ENCODE measurements around the gene SYCN.

Gene SYCN

GRCh38 chr19:39171479-39172465, 32.3 kb downstream of the SYCN start:
- no peak for DNase-seq

DNA sequence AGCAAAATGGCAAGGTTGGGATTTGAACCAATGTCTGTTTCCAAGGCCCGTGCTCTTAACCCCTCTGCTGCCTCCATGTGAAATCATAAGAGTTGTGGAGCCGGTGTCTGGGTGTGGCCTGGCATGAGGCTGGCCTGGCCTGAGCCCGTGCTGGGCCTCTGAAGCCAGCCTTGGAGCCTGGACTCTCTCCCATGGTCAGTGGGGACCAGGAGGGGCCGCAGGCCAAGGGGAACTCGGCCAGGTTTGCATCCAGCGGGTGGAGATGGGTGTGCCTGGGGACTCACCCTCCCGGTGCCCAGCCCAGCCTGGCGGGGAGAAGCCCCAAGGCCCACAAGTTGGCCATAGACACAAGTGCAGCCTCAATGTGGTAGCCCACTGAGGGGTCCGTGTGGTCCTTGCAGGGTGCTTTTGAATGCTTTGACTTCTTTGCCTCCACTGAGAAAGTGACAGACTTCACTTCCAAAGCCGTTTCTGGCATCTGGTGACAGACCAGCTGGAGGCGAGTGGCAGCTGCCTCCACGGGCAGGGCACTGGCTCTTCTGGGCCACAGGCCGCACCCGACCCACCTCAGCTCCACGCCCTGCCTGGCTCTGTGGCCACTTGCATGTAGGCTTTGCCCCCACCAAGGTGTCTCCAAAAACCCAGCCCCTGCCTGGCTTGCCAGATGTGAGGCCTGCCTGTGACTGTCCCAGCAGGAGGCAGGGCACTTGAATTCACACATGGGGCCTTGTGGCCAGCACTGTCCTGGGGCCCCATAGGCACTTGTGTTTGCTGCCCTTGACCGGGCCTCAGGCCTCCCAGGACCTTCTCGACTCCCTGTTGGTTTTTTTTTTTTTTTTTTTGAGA, 33.5 kb downstream of the SYCN start:
- DNase-seq = no peak

DNA sequence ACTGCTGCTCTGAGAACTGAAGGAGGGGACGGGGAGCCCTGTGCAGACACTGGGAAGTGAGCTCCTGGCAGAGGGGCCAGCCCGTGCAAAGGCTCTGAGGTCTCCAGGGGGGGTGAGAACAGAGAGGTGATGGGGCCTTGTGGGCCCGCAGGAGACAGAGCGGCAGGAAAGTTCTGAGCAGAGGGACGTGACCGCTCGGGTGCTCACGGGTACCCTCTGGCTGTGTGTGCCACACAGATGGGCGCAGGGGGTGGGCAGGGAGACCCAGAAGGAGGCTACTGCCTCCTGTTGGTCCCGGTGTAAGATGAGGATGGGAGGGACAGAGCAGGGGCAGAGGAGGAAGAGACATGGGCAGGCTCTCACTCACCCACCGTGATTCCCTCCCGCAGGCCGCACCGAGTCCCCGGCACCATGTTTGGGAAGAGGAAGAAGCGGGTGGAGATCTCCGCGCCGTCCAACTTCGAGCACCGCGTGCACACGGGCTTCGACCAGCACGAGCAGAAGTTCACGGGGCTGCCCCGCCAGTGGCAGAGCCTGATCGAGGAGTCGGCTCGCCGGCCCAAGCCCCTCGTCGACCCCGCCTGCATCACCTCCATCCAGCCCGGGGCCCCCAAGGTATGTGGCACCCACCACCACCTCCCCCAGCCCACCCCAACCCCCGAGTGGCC, 34.8 kb downstream of the SYCN start:
- no peak for DNase-seq

GRCh38 chr19:39168258-39169142, 35.6 kb downstream of the SYCN start:
- DNase-seq = no peak

DNA sequence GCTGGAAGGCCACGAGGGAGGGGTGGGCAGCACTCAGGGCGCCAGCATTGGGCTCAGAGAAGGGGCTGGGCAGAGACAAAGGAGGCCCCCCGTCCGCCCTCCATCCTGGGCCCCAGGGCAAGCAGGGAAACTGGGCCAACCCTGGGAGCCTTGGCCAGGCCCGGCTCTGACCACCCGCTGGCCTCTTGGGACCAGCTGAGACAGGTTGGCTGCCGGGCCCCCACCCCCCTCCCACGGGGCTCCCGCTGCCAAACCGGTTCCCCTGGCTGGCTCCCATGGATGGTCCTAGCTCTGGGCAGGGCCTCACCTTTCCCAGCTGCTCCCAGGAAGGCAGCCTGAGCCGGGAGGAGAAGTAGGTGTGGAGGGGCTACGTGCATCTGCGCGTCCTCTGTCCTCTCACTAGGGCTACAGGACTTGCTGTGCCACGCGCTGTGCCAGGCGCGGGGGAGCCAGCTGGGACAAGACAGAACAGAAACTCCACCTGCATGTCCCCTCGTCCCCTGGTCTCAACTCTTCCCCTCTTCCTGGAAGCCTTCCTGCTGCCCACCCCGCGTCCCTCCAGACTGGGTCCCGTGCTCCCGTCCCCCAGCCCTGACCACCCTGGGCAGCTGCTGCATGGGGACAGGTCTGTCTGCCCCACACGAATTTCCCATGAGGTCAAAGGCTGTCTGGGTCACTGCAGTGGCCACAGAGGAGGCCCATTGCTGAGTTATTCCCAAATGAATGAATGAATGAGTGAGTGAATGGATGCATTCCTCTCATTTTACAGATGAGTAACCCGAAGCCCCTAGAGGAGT, 36.4 kb downstream of the SYCN start:
- no peak for DNase-seq

GRCh38 chr19:39166571-39167391, 37.3 kb downstream of the SYCN start:
- no peak for DNase-seq

DNA sequence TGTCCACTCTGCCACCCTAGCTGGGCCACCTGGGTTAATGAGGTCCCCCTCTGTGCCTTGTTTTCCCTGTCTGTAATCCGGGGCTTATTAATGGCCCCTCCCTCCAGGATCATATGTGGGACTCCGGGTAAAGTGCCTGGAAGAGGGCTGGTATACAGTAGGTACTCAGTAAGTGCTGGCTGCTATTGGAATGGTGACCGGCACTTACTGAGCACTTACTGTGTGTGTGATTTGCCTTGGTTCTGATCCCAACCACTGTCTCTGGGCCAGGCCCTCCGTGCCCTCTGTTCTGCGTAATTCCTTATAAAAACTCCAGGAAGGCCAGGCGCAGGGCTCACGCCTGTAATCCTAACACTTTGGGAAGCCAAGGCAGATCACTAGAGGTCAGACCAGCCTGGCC, 38.2 kb downstream of the SYCN start:
- no peak for DNase-seq

- no peak for DNase-seq
These were observed 39.8 kb downstream of the SYCN start for GRCh38 chr19:39164289-39164688.

DNA sequence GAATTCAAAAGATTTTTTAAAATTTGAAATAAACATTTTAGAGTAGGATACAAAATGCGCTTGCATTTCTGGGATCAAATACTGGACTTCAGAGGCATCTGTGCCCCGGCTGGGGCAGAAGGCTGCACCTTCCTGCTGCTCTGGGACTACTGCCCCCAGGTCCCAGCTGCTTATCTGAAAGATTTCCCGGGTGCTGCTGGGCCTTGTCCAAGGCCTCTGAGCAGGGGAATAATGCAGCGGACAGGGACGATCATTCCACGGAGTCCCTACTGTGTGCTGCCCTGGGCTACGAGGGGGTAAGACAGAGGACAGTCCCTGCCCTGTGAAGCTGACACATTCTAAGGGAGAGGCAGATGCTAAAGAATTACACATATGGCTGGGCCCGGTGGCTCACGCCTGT, 40.4 kb downstream of the SYCN start:
- DNase-seq = no peak

DNA sequence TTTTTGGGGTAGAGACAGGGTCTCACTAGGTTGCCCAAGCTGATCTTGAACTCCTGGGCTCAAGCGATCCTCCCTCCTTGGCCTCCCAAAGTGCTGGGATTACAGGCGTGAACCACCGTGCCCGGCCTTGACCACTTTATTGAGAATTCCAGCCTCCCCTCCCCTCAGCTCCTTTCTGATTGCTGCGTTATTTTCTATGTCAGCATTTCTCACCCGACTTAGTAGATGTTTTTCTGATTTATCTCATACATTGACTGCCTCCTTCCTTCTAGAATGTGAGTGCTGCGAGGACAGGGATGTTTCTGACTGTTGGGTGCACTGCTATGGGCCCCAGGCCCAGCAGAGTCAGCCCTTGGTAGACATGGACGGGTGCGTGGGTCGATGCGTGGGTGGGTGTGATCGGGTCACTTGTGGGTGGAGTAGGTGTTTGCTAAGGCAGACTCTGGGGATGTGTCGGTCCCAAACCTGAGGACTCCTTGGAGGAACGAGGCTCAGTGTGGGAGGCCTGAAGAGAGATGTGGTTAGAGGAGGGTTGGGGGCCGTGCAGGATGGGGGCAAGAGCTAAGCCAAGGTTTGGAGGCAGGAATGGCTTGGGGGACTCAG, 41.5 kb downstream of the SYCN start:
- DNase-seq = no peak

DNA sequence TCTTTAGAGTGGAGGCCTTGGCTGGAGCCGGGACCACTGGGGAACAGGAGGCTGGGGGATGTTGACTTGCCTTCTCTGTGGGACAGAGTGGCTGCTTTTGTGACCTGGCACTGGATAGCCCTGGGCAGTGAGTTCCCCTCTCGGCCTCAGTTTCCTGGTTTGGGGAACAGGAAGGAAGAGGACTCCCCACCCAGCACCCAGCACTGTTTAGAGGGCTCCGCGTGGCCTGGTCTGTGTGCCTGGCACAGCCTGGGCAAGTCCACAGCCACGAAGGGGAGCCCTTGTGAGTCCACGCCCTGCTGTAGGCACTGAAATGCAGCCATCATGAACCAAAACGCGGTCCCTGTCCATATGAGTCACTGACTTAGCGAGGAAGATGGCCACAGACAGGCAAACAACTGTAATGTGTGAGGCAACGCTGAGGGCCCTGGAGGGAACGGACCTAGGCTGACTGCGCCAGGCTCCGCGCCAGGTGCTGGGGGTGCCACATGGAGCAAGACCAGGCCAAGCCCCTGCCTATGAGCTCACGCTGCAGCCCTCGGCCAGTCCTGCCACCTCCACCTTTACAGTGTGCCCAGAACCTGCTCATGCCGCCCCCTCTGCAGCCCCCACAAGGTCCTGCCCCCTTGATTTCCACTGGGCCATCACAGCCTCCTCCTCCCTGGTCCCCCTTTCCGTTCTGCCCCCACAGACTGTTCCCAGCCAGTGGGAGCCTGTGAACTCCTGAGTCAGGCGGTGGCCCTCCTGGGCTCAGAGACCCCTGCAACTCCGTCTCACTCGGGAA, 43.0 kb downstream of the SYCN start:
- no peak for DNase-seq

DNA sequence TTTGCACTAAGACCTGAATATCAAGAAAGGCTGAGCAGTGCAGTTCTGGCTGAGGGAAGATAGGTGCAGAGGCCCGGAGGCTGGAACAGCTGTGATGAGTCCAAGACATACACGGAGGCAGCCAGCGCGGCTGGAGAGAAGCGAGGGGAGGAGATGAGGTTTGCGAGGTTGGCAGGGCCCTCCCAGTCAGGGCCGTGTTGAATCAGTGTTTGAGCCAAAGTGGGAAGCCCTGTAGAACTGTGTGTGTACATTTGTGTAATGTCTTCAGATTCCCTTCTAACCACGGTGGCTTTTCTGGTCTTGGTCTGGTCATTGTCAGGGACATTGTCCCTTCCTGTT, 43.6 kb downstream of the SYCN start:
- no peak for DNase-seq

DNA sequence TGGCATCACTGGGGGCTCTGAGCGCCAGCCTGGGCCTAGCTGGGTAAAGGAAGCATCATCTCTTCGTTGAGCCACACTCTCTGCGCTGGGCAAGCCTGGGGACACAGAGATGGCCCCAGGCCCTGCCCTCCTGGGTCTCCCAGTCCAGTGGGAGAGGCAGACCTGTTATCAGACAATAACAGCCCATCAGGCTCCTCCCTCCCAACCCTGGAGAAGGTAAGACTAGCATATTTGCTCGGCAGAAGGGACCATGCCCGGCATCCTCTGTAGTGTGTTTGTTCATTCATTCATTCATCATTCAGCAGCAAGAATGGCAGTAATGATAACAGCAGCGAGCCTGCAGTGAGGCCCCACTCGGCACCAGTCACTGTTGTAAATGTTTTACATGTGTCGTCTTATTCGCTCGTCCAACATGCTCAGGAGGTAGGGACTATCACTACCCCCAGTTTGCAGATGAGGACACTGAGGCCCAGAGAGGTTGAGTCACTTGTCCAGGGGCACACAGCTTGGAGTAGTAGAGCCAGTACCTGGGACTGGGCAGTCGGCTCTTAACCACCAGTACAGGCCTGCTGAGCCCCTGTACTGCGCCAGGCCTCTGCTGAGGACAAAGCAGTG, 45.3 kb downstream of the SYCN start:
- no peak for DNase-seq

DNA sequence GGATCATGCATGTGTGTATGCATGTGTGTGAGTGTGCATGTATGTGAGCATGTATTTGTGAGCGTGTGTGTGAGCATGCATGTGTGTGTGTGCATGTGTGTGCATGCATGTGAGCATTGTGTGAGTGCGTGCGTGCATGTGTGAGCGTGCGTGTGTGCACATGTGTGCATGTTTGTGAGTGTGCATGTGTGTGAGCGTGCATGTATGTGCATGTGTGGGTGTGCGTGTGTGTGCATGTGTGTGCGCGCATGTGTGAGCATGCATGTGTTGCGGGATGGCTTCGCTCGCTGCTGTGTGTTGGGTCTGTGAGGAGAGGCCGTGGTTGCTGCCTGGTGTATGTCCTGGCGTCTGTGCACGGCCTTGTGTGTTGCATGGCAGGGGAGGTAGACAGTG, 46.1 kb downstream of the SYCN start:
- DNase-seq = no peak

DNA sequence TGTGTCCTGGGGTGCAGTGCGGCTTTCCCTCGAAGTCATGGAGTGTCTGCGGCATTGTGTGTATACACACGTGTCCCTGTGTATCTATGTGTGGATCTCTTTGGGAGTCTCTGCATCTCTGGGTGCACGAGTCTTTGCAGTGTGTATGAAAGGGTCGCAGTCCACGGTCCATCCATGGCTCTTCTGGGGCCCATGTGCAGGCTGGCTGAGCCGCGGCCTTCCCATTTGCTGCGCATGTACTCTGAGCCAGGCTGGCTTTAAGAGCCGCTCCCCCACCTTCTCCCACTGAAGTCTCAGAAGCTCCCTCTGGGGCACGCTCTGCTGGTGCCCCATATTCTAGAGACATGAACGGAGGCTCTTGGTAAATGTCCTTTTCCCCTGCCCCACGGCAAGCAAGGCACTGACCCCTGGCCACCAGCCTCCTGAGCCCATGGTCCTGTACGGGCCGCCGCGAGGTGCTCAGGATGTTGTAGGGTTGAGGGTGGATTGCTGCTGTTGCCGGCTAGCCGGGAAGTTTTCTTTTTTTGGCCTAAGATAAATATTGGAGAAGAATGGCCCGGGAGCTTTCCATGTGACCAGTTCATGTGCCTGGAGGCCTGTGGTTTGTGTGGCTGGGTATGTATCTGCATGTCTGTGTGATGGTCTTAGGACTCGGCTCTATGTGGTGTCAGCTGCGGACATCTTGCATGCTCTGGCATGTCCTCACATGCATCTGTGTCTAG, 46.6 kb downstream of the SYCN start:
- DNase-seq = no peak

DNA sequence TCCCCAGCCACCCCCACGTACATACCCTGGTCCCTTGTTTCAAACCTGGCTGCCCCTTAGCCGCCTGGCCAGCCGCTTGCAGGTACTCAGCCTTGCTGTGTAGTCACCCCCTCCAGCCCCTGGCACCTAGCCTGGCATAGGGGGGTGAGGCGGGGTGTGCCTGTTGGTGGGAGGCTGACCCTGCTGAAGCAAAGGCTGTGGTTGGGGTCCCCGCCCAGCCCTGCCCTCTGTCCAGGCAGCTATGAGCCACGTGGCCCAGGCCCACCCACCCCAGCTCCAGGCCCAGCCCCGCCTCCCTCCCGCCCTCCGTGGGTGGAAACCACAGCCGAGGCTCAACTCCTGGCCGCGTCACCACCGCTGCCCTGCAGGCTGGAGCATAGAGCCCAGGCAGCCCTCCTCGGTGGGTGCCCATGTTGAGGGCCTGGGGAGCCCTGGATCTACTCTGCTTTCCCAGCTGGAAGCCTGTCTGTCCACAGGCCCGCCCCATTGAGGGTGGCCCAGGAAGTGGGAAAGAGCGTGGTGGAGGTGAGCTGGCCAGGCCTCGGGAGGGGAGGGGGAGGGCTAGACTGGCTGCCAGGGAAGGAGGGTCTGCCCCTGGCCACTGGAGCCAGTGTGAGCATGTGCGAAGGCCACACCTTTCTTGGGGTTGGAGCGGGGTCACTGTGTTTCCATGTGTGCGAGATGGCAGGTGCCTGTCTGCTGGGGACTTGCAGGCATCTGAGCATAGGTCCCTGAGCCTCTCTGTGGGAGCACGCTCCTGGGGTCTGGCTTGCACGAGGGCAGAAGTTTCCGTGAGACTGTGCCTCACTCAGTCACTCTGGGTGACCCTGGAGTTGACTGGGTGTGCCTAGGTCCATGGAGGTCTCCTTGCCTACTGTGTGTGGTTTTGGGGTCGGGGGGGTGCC, 47.5 kb downstream of the SYCN start:
- DNase-seq = no peak

DNA sequence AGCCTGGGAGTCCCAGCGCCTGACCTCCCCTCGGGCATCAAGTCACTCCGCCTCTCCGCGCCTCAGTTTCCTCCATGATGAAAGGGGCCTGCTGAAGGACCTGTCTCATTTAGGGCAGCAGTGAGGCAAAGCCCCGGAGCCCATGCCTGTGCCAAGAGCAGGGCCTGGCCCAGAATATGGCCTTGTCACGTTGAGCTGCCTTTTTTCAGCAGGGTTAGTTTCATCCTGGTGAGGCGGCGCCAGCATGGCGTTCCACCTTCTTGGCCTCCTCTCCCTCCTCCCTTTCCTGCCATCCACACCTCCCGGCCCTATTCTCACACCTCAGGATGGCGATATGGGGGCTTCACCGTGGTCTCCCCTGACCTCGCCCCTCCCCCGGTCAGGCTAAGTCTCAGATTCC, 48.3 kb downstream of the SYCN start:
- no peak for DNase-seq
